ENCODE measurements around the gene C12orf42.

Gene C12orf42

DNA sequence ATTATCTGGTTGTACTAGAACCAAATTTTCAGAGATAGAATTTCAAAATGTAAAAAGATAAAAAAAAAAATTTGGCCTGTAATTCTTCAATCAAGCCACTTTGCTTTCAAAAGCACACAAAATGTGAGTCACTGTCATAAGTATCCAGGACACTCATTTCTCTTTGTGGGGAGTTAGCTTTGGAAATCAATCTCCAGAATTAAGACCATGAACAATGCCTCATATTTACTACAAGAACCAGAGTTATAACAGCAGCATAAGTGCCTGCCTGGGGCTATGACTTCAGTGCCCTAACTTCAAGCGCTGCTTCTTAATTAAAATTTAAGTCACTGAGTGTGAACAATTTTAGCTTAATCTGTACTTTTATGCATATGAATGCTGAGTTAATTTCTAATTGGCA lies 162.1 kb downstream of the C12orf42 start:
- DNase-seq (ENCODE audit: low read depth) = no peak

DNA sequence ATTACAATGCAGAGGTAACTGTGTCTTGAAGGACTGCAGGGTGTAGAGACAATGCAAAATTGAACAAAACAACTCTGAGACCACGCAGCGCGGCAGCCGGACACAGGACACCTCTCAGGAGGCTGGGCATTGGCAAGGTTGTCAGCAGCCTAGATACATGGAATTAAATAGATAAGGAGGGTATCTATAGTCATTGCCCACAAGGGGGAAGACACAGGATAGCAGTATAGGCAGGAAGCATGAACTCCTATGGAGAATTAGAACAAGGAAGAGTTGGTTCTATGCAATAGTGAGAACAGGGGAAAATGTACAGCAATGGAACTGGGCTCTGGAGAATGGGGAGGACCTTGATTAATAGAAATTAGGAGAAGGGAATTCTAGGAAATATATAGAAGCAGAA lies 164.1 kb downstream of the C12orf42 start:
- DNase-seq (ENCODE audit: low read depth) = no peak

DNA sequence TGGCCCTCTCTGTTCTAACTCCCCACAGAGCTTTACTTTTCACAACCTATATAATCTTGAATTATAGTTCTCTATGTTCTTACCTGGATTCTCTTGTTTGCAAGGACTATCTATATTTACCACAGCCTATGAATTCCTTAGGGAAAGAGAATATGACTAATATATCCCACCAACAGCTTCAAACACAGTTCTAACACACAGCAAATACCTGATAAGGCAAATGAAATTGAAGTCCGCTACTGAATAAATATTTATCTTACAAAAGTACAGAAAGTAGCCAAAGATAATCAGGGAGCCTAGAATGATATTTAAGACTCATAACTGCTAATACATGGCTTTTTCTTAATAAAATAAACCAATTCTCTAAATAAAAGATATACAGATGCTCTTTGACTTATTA lies 165.1 kb downstream of the C12orf42 start:
- DNase-seq (ENCODE audit: low read depth) = no peak

DNA sequence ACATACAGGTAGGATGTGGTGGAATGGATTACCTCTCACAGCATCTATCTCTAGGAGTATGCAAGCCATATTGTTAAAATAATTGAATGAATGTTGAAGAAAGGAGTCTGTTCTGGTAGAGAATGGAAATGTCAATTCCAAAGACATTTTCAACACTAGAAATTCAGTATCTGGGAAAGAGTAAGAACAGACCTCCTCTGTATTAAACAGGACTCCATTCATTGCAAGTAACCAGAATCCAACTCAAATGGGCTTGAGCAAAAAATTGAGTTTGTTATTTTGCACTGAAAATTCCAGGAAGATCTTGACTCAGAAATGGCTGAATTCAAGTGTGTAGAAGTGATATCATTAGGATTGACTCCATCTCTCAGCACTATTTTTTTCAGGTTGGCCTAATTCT lies 168.1 kb downstream of the C12orf42 start:
- DNase-seq (ENCODE audit: low read depth) = no peak

DNA sequence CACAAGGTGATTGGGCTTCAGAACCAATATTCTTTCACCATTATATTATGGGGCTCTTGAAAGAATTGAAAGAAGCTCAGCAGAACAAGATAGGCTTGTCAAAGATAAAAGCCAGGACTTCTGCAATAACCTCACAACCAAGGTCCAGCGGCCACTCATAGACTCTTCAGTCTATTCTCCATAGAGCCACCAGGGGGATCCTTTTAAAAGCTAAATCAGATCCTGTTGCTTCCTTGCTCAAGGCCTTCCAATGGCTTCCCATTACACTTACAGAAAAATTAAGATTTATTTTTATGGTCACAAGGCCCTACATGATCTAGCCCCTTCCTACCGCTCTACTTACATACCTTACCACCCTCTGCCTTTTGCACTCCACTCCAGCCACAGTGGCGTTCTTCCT lies 169.6 kb downstream of the C12orf42 start:
- DNase-seq (ENCODE audit: low read depth) = no peak

DNA sequence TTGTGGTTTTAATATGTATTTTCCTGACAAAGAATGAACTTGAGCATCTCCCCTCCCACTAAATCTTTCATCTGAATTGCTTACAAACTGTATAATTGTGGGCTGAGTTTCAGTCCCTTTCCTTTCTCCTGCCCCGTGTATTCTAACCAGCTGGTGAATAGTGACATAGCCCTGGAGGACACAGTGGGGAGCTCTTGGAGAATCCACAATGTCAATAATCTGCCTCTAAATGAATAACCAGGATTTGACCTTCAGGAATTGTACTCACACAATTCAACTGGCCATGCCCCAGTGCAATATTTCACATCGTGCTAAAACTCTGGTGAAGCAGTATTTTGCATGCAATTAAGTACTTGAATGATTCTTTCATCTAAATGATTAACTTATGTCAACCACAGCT lies 177.2 kb downstream of the C12orf42 start:
- no peak for DNase-seq (ENCODE audit: low read depth)

DNA sequence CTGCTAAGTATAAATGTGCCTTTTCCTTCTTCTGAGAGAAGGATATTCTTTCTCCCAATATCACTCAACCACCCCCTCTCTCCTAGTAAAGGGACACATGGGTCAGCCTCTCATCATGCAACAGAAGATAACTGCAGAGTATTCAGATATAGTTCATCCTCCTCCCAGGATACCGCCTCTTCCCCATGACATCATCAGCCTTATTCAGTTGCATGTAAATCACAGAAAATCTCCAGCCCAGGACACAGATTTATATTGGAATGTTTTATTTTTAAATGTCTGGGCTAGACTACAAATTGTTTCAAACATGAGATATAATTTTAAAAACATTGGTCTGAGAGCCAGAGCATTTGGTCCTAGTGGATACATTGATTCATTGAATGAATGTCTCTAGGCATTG lies 178.5 kb downstream of the C12orf42 start:
- no peak for DNase-seq (ENCODE audit: low read depth)

DNA sequence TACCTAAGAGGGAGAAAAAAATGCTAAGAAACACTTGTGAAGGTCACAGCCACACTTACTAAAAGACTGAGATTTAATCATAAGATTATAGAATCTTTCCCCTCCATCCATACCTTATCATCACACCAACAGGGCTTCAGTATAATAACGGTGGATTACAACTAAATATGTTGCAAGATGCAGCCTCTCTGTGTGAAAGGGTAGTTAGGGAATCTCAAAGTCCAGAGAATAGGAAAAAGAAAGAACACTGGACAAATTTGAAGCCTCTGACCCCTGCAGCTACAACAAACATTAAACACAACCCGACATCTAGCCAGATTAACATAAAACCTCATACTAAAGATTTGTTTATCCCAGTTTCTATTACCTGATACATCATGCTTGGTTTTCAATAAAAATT lies 181.0 kb downstream of the C12orf42 start:
- no peak for DNase-seq (ENCODE audit: low read depth)

DNA sequence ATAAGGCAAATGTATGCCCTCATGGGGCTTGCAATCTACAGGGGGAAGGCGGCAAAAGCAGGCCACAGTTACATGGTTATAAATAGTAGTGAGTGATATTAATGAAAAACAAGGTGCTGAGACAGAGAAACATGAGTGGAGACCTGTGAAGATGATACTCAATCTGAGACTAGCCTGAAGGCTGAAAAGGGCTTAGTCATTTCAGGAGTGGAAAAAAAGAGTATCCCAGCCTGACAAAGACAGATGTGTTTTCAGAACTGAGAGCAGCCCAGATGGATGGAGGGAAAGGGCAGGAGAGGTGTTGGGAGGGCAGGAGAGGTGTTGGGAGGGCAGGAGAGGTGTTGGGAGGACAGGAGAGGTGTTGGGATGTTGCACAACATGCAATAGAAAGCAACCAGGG lies 181.9 kb downstream of the C12orf42 start:
- no peak for DNase-seq (ENCODE audit: low read depth)

DNA sequence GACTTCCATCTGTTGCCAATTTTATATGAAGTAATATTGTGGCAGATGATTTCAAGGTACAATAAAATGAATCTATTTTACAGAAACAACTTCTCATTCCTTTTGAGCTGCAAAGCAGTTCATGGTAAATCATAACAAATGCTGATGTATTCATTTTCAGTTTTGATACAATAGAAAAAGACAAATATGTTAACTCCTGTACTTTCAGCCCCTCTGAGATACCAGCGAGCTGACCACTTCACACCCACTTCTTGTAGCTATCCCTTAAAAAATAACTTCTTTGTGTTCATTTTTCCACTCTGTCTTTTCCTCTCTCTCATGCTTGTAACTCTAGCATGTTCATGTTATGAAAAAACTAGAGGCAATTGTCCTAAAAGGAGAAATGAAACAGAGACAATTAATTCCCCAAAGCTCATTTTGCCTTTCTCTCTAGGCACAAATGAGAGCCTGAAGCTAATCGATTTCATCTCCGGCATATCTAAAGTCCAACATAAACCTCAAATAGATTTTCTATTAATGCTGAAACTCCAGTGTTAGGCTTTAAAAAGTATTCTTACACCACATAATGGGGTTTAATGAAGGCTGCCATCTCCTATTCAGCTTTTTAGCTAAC lies 182.9 kb downstream of the C12orf42 start:
- no peak for DNase-seq (ENCODE audit: low read depth)

DNA sequence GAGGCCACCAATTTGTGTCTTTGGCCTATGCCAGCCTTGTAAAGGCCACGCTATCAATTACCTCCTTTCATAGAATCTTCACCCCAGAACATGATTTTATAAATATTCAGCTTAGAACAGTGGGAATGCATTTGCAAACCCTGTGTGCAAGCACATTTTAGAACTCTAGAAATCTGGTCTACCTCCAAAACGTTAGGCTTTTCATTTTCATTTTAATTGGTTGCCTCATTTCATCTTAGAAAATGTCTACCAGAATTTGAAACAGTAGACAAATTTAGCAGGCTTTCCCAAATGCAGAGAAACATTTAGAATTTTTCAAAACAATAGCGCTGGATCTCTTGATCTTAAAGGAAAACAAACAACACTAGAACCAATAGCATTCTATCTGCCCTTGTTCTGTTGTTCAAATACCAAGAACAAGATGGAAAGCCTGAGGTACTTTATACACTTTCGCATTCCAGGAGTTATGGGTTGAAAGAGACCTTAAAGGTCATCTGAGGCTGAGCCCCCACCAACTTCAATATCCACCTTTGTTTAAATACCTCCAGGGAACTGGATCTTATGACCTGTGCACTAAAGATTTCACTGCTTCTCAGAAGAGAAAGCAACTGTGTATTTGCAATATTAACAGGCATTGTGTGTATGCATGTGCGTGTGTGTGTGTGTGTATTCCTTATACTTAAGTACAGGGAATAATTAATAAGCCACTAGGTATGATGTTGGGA lies 185.1 kb downstream of the C12orf42 start:
- no peak for DNase-seq (ENCODE audit: low read depth)

DNA sequence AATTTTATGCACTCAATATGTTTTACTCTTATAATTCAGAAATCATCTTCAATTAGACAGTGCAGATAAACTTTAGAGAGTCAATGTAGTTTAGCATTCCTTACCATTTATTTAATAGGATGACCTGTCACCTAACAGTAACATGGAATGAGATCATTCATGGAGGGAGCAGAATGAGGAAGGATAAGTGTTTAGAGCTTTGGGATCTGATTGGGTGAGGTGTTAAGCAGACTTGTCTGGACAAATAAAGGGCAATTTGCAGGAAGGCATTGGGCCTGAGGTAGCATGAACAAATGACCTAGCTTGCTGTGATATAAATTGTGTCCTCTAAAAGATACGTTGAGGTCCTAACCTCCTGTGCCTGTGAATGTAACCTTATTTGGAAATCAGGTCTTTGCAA lies 187.4 kb downstream of the C12orf42 start:
- no peak for DNase-seq (ENCODE audit: low read depth)

DNA sequence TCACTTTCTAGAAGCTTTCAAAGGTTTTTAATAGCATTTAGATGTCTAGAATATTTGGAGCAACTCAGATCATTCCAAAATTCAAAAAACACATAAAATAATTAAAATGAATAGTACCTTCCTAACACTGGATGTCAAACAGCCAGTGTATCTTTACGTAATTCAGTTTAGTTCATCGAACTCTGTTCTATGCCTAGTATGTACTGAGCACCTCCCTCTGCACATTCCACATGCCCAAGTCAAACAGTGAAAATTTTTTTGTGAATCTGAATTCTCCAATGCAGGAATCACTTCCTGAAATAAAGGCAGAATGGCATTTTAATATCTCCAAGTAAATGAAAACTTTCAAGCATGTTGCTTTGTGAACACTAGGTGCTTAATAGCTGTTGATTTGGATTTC lies 192.3 kb downstream of the C12orf42 start:
- DNase-seq (ENCODE audit: low read depth) = no peak

DNA sequence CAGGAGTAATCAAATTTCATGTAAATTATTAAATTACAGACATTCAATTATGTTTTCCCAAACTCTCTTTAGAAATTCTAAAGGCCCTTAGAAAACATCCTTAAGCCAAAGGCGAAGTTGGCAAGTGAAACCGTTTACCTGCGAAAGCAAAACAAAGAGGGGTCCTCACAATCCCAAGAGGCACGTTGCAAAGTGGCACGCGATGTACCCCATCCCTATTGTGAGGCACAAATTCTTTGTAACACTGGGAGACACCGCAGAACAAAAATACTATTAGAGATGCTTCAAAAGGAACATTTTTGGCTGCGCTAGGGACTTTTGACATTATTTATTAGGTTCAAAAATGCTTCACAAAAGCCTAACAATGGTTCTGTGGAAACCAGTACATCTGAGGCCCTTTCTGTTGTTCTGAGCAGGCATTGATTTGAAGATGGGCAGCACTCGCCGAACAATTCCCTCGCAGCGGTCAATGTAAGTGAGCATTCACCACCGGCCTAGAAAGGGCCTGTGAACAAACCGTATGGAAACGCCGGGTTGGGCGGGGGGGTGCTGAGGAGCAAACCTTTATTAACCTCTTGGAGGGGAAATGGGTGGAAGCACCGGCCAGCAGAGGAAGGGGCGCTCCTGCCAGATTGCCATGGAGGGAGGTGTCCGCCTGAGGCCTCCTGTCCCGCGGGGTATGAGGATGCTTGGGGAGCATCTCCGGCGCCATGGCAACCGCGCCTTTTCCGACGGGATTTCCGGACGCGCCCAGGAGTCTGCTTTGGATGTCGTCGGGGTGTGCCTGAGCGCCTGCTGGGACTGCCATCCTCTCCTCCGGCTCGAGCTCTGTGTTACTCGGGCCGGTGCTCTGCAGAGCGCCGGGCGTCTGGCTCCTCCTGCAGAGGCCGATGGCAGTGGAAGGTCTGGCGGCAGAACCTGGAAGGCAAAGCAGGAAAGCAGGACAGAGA lies 193.9 kb downstream of the C12orf42 start:
- DNase-seq (ENCODE audit: low read depth) = no peak

DNA sequence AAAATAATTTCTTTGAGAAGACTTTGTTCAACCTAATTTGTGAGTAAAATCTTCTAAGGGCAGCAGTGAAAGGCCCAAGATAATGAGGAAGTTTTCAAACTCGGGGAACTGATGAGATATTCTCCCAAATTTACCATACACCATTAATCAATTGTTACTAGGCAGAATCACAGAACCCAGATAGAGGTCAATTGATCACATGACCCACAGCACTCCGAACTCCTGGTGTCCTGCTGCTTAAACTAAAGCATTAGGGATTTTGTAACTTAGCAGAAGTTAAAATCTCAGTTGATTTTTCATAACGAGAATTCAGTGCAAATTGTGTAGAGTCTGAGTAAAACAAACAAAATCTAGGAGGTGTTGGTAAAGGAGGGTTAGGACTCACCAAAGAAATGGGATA lies 207.8 kb downstream of the C12orf42 start:
- no peak for DNase-seq (ENCODE audit: low read depth)

DNA sequence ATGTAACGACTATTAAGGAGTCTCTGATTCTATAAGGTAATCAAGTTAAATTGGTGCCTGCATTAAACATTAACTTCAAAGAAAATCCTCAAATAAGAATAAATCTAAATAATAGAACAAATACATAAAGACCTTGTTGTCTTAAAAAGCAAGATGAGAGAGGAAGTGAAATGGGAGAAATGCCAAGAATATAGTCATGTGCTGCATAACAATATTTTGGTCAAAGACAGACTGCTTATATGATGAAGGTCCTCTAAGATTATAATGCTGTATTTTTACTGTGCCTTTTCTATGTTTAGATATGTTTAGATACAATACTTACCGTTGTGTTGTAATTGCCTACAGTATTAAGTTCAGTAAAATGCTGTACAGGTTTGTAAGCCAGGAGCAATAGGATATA lies 213.6 kb downstream of the C12orf42 start:
- no peak for DNase-seq (ENCODE audit: low read depth)

DNA sequence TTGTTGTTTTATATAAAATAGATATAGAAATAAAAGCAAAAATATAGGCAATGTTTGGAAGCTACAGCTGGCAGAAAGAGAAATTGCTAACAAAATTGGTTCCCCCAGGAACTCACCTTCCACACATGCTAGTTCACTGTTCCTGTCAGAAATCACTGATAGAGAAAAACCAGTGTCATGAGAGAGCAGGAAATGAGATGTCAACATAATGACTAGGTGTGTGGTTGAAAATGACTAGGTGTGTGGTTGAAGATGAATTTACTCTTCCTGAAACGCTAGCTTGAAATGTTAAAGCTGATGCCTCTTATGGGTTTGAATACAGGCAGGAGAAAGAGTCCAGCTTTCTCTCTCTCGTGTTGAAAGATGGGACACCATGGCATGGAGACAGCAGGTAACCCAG lies 216.3 kb downstream of the C12orf42 start:
- no peak for DNase-seq (ENCODE audit: low read depth)

DNA sequence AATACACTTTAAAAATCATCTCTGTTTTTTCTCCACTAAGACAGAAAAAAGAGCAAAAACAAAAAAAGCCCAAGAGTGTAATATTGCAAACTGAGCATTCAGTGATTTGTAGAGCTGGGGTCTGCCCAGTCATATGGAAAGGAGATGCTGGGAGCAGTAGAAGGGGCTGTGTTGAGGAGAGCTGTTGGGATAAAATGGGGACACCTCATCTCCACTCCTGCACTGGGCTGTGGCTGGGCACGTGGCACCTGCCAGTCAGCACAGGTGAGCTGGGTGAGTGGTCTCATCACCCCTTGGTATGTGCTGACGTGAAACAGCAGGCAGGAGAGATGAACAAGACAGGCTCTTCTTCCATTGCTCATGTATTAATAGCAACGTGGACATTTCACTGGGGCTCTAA lies 217.4 kb downstream of the C12orf42 start:
- DNase-seq (ENCODE audit: low read depth) = no peak

DNA sequence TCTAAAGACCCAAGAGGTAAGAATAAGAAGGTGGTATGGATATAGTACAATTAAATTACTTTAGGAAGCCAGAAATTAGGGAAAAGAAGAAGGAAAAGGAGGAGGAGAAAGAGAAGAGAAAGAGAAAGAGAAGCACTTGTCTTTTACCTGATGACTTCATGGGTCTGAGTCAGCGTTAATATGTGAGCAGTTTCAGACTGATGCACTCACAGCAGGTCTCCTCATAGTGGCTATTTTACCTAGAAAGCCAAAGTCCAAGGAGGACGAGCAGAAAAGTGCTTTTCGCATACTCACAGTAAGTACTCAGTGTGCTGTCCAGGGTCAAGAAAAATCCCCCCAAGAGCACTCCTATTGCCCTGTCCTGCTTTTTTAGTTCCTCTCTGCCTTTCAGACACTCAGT lies 222.1 kb downstream of the C12orf42 start:
- no peak for DNase-seq (ENCODE audit: low read depth)

DNA sequence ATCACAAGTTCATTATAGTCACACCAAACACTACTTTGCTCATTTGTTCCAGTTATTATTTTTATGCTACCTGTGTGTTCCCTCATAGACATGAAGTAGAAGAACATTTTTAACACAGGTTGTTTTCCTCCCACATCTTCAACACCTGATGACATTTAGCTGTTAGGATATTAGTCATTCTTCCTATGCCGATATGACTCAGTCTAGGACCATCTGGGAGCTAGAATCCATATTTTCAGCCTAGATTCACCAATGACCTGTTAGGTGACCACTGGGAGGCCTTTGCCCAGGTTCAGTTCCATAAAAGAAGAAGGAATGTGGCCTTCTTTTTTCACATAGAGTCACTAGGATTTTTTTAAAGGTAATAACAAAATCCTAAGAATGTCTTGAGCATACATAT lies 222.8 kb downstream of the C12orf42 start:
- no peak for DNase-seq (ENCODE audit: low read depth)

DNA sequence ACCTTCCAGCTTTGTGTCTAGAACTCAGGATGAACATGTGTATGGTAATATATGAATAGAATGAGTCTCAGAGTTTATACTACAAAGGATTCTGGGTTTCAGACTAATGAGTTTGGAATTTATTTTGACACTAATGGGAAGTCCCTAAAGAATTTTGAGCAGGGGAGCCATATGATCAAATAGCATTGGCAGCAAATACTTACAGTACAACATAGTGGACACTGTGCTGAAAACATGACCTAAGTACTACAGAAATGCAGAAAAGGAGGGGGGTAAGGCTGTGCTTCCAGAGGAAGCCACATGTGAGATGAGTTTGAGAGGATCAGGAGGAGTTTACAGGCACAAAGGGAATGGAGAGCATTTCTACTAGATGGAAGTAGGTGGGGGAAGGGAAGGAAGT lies 225.8 kb downstream of the C12orf42 start:
- DNase-seq (ENCODE audit: low read depth) = no peak

DNA sequence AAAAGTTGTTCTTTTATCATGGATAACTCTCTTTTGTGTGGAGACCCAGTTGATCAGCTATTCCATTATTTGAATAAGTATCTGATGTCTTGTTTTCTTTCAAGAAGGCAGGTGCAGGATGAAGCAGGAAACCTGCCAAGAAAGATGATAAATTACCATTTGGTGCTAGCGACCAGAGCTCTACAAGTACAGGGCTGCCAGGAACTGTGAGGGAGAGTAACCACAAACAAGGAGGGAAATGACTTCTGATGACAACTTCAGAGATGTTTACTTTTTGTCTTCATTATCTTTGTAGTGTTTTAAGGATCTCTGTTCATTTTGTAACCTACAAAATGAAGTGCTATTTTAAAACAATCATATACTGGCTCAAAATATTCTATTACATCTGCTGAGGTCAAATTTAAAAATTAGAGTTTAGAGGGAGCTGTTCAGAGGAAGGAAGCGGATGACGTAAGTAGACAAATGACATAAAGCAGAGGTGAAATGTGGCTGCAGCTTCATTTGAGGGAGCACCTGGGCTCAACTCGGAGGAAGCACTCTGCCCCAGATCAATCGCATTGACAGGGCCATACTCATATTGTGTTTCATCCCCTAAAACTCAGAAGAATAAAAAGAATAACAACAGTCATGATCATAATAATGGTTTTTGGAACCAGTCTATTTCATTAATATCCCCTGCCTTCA lies 226.8 kb downstream of the C12orf42 start:
- no peak for DNase-seq (ENCODE audit: low read depth)
